Right renal pelvis (tissue), 4 donors: ENCODE results near the gene SH2B2. TPM values are rescaled to one million over a fixed set of nuclear protein-coding genes. Genes with fewer than 3 reads are reported as not detected.

Experiments used
- DNase-seq, 4 donors: peaks; one replicate each; pipeline ENCODE4 v3.0.0-alpha.2; 2013; ENCODE audit warnings: low read depth in 4 of 4, low spot score in 3 of 4, missing footprints in 1 of 4
- polyA plus RNA-seq, 4 donors: library from polyadenylated mRNA; unstranded; fragments of 120-200 nt; gene quantifications; one replicate each; pipeline ENCODE4 v1.2.1, GENCODE V29; 2013; ENCODE audit not compliant: insufficient read length in 4 of 4

SH2B2 gene
- polyA plus RNA-seq, 4 donors: 2.6 to 5.8 (median 4.1) TPM

DNA sequence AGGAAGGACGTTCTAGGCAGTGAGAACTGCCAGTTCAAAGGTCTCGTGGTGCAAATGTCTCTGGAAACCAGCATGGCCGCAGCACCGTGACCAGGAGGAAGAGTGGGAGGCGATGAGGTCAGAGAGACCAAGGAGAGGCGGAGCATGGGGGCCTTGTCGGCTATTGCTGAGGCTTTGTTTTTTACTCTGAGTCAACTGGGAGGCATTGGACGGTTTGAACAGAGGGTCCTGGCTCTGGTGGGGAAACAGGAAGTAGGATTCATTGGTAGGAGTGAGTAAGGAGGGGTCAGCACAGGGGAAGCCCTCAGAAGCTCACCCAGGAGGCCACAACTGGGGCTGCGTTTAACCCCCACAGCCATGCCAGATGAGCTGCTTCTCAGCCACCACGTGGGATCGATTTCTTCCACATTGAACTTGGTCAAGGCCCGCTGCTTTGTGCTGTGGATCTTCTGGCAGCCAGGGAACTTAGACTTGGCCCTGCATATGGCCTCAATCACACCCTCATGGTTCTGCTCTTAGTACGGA is 22.2 kb upstream of the SH2B2 start:
- DNase-seq: no peak

DNA sequence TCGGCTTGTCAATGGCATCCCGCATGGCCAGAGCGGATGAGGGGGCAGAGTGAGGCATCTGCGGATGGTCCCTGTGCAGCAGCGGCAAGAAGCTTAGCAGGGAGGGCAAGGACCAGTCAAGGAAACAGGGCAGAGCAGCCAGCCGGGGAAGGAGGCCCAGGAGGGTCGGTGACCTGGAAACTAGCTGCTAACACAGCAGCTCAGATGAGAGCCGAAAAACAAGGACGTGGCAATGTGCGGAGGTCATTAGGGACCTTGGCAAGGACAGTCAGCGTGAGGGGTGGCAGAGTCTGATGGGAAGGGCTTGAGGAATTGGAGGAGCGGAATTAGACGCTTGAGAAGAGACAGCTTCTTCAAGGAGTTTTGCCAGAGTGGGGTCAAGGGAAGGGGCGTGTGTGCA is 20.1 kb upstream of the SH2B2 start:
- DNase-seq: no peak

DNA sequence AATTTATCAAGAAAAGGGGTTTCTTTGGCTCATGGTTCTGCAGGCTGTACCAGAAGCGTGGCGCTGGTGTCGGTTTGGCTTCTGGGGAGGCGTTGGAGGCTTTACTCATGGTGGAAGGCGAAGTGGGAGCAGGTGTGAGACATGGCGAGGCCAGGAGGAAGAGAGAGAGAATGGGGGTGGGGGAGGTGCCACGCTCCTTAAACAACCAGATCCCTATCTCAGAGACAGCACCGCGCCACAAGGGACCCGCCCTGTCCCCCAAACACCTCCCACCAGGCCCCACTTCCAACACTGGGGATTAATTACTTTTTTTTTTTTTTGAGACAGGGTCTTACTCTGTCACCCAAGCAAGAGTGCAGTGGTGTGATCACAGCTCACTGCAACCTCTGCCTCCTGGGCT is 18.0 kb upstream of the SH2B2 start:
- DNase-seq: no peak

DNA sequence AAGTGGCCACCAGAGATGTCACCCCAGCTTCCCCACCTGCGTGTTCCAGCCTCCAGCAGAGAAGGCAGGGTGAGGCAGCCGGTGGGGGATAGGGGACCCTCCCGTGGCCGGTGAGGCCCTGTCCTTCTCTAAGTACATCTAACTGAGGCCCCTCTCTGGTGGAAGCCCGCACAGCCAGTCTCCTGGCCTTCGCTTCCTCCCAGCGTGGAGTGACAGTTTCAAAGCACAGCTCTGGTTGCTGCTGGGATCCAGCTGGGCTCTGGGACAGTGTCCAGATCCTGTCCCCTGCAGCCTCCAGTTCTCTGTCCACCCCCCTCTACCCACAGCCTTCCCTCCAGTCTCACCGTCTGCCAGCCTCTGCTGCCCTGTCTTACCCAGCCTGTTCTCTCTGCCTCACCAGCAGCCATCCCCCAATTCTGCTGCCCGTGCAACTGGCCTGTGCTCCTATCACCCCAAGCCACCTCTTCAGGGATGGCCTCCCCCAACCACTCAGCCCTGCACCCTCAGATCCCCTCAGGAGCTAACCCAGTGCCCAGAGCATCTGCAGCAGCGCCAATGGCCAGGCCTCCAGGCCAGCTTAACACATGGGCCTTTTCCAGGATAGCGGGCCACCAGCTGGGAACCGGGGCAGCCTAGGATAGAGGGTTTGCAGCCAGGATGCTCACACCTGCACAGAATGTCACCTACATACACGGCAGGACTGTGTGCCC is 16.3 kb upstream of the SH2B2 start:
- DNase-seq: no peak

DNA sequence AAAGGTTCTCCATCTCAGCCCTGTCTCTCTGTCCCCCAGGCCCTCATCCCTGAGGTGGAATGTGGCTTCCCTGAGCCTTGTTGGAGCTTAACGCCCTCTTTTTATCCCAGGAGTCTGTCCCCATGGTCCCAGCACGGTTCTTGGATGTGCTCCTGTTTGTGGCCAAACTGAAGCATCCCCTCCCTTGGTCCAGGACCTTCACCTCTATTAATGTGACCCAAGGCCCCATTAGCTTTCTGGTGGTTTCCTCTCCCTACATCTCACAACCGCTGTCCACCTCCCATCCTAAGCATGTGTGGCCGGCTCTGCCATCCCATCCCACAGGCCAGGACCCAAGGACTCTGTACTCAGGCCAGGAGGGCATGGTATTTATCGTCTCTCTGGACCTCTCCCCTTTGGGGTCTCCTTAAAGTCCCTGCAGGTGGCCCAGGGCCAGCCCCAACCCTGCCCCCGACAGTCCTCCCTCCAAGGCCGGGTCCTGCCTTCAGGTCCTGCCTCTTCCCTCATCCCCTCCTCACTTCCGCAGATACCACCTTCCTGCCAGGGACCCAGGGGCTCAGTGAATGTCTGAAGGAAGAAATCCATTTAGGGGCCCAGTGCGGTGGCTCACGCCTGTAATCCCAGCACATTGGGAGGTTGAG is 15.4 kb upstream of the SH2B2 start:
- no peak for DNase-seq

DNA sequence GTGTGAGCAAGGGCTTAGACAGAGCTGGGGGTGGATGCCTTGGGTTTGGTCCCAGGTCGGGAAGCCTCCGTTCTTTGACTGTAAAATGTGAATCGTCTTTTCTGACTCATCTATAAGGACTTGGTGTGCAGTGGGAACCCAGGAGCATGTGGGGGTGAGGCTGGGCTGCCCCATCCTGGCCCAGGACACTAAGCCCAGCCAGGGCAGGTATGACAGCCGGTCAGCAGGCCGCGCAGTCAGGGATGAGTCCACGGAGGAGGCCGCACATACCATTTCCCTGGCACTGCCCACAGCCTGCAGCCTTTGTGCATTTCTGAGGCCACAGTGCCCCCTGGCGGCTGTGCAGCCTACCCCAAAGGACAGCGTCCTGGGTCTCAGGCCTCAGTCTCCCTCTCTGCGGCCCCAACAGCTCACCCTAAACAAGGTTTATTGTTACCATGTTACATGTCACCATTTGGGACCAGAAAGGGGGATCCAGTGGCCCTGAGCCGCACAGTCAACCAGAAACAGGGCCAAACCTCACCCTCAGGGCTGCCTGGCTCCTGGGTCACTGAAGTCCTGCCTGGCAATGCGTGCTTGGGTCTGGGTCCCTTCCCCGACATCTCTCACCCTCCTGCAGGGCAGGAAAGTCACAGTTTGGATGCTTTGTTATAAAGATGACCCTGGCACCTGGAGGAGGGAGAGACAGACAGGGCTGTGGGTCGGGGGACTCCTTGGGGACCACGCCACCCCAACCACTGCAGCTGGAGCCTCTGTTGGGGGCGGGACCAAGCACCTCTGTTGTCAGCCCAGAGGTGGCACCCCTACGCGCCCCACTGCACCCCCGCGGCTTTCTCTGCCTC is 14.4 kb upstream of the SH2B2 start:
- peak in 1 of 4 donors; percentile 56 for DNase-seq

DNA sequence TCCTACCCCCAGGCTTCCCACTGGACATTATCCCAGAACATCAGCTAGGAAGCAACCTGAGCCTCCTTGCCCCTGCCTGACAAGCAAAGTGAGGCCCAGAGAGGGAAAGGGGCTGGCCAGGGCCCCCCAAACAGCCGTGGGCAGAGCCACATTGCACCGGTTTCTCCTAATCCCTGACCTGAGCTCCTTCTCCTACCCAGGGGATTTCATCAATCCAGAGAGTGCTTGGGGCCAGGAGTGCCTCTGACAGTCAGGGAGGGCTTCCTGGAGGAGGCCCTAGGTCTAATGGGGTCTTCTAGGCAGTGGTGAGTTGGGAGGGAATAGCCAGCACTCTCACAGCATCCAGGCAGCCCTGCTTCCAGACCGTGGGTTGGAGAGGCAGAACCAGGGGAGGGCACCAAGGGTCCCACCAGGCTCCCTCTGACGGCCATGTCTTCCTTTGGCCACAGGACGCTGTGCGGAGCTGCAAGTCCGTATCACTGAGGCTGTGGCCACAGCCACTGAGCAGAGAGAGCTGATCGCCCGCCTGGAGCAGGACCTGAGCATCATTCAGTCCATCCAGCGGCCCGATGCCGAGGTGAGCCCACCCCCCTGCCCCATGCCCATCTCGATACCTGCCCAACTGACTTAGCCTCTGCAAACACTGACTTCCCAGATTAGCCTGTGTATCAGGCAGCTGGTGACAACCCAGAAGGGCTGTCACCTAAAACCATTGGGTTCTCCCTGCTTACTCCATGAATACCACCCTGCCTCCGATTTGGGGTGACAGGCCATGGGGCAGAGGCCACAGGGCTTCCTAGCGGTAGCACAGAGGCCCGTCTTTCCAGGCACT is 13.5 kb upstream of the SH2B2 start:
- no peak for DNase-seq

DNA sequence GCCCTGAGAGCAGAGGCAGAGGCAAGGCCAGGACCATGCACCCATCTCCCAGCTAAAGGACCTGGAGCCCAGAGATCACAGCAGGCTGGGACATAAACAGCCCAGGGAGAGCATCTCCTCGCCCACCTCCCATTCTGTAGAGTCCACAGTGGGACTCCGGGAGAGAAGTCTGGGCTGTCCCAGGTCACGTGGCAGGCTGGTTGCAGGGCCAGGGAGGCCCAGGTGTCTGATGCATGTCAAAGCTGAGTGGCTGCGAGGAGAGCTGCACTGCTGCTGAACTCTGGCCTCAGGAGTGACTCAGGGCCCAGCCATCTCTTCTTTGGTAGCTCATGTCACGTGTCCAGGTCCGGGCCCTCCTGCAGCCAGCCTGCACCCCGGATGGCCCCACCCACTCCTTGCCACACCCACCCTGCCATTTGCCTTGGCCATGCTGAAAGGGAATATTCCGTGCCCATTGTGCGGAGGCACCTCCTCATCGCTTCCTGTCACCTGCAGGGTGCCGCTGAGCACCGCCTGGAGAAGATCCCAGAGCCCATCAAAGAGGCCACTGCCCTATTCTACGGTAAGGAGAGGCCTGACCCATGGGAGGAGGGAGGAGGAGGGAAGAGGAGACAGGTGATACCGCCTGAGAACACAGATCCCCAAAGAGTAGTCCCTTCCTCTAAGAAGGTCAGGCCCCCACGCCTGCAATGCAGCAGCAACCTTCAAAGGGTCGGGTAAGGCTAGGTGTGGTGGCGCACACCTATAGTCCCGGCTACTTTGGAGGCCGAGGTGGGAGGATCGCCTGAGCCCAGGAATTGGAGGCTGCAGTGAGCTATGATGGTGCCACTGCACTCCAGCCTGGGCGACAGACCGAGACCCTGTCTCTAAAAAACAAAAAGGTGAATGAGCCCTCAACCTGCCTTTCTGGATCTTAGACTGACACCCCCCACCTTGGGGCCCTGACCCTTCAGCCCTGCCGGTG is 12.6 kb upstream of the SH2B2 start:
- no peak for DNase-seq

DNA sequence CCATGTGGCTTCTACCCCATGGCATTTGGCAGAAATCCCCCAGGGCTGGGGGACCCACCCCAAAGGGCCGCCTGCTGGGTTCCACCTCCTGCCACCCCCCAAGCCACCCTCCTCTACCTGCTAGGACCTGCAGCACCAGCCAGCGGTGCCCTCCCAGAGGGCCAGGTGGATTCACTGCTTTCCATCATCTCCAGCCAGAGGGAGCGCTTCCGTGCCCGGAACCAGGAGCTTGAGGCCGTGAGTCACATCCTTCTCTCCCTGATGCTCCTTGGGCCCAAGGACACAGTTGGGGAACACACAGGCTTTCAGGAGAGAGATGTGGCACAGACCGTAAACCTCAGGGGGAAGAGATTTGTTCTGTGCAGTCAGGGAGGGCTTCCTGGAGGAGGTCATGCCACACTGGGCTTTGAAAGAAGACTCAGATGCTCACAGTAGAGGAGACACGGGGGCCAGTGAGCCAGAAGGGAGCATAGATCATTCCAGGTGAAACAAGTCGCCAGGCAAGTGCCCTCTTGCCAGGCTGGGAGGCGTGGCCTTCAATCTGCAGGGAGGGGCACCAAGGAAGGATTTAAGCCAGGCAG is 11.5 kb upstream of the SH2B2 start:
- no peak for DNase-seq

DNA sequence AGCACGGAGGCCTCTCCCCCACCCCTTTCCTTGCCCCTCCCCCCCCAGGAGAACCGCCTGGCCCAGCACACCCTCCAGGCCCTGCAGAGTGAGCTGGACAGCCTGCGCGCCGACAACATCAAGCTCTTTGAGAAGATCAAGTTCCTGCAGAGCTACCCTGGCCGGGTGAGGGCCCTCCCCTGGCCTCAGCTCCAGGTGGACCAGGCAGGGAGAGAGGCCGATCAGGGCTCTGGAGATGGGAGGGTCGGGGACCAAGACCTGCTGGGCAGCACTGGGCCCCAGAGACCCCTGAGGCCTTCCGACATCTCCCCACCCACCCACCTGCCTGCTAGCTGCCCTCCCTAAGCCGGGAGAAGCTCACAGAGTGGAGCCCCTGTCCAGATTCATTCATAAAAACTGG is 8.8 kb upstream of the SH2B2 start:
- no peak for DNase-seq

DNA sequence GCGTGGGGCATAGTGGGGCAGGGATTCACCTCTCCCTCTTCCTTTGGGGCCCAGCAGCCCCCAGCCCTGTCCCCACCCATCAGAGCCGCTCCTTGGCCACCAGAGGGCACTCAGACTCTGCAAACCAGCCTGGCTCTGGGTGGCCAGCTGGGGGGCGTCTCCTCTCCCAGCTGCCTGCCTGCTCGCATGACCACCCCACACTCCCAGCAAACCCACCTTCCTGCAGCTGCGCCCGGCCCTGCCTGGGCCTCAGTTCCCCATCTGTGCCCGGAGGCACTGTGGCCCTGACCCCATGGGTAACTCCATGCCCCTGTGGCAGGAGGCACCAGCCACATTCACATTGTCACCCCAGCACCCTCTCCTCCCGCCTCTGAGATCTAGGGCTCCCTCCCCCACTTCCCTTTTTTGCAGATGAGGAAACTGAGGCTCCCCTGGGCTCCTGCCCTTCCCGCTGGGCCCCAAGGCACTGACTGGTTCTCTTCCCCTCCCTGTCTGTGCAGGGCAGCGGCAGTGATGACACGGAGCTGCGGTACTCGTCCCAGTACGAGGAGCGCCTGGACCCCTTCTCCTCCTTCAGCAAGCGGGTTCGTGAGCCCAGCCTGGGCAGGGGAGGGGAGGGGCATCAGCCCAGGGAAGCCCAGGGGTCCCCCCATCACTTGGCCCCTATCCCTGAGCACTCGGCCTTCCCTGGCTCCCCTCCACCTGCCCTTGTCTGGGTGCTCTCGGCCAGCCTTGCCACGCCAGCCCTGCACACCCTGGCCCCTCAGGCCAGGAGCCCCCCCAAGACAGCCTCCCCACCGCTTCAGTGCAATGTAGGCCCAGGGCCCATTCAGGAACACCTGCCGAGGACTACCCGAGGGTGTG is 6.9 kb upstream of the SH2B2 start:
- DNase-seq: peak in 3 of 4 donors; percentile 60 to 68 (median 67)

DNA sequence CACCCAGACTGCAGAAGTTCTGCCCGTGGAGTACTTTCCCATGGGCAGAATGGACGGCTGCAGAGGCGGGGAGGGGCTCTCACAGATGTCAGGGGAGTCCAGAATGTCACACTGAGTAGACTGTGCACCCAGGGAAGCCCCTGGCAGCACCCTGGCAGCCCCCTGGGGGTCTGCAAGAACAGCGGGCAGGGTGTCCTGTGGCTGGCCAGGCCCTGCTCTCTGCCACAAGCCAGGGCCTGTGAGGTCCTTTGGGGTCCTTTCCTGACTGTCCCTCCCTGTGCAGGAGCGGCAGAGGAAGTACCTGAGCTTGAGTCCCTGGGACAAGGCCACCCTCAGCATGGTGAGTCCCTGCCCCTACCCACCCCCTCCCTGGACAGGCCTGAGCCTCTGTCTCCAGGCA is 6.1 kb upstream of the SH2B2 start:
- DNase-seq: no peak

DNA sequence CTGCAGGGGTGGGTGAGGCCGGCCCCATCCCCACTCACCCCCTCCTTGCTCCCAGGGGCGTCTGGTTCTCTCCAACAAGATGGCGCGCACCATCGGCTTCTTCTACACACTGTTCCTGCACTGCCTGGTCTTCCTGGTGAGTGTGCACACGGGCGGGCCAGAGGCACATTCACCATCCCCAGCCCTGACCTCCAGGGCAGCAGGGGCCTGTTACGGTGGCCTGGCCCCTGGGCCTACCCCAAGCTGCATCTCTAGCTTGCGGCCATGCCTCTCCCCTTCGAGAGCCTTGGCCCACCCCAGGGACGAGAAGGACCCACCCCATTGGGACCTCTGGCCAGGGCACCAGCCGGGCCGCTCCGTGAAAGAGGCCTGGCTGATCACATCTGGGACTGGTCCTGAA is 4.9 kb upstream of the SH2B2 start:
- DNase-seq: no peak

DNA sequence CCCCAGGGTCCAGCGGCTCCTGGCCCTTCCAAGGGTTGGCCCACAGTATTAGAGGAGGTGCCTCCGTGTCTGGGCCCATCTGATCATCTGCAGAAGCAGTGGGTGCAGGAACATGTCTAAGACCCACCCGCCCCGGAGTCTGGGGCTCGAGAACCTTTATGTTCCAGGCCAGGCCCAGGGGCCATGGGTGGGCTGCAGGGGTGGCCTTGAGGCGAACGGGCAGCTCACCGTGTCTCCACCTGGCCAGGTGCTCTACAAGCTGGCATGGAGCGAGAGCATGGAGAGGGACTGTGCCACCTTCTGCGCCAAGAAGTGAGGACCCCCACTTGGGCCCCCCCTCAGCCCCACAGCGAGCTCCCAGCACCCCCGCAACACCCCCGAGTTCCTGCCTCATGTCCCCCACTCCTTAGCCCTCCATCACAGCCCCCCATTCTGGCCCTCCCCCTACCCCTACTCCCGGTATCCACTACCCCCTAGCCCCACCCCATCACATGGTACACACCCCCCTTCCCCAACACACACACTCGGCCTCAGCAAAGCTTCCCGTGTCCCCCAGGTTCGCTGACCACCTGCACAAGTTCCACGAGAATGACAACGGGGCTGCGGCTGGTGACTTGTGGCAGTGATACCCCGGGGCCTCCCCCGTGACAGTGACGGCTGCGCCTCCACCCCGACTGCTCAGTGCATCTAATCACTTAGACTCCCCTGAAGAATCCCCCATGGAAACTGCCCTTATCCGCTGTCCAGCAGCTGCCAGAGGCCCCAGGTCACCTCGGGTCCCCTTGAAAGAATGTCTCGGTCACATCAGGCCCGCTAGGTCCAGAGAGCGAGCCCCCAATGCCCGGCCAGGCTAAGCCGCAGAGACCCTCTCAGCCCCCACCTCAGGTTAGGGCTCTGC is 4.0 kb upstream of the SH2B2 start:
- DNase-seq: no peak

DNA sequence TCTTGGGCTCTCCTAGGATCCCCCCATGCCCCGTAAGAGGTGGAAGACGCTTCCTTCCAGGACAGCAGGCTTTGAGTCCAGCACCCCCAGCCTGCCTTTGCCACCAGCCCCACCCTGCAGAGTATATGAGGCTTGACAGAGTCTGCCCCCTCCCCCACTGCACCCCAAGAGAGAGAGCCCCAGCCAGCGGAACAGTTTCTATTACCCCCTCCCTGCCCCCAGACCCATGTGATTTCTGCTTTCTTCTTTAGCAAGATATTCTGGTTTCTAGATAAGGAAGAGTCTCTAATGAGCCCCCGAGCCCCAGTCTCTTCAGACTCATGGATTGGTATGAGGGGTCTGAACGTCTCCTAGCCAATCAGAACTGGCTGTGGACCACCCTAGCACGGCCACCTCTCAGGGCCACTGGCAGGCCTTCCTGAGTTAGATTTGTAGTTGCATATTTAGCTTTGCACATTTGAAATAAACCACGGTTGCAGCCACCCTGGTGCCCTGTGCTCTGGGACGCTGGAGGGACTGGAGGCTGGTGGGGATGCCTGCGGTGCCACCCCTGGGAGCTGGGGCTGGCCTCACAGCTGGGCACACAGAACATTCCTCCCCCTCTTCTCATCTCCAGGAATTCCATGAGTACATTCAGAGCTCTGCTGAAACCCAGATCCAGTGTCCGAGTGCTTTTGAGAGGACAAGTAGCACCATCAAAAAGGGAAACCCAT is 3.0 kb upstream of the SH2B2 start:
- DNase-seq: no peak

DNA sequence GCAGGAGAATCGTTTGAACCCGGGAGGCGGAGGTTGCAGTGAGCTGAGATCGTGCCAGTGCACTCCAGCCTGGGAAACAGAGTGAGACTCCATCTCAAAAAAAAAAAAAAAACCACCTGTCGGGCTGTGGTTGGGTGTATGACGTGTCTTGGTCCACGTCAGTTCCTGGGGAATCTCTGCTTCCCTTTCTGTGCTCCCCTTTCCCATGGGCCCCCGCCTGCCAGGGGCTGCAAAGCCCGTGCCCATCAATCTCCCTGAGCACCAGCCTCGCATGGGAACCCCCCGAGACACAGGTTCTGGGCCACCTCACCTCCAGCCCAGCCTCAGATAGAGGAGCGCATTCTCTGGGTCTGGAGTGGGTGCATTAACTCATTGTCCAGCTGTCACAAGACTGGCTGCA is 2.3 kb upstream of the SH2B2 start:
- DNase-seq: no peak
